Body of pancreas (tissue), 4 donors: ENCODE data around the gene LY6G6D.

Experiments used
- POLR2A ChIP-seq, 3 donors: fragments of 450-650 bp; IDR thresholded peaks; one replicate each; pipeline ENCODE4 v1.6.1; 2016; ENCODE audit warnings: antibody characterized with exemption in 3 of 3, mild to moderate bottlenecking in 2 of 3
- TF ChIP-seq, protein P1 (sequence below), 7 experiments: fragments of 450-650 bp in 4 of 7; fragments of 200-600 bp in 3 of 7; sonication (generic) in 3 of 7; IDR thresholded peaks; one replicate each; pipeline ENCODE4 v1.5.1; 2016 to 2019; ENCODE audit warnings: antibody characterized with exemption in 7 of 7

DNA sequence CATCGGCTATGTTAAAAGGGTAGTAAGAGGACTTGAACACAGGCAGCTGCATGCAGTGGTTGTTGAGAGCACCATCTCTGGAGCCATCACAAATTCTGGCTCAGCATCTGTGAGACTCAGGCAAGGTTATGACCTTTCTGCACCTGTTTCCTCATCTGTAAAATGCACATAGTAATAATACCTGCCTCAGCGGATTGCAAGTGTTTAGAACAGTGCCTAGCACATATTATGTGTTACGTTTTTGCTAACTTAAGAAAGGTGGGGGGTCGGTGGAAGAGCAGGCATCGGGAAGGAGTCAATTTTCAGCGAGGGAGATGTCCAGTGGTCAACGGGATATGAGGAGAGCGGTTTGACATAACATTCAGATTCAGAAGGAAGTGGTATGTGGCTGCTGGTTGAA lies 37.2 kb upstream of the LY6G6D start:
- no peak for TF ChIP-seq POLR2A (IDR thresholded peaks at IDR 0.05)
- TF ChIP-seq, protein P1, sequence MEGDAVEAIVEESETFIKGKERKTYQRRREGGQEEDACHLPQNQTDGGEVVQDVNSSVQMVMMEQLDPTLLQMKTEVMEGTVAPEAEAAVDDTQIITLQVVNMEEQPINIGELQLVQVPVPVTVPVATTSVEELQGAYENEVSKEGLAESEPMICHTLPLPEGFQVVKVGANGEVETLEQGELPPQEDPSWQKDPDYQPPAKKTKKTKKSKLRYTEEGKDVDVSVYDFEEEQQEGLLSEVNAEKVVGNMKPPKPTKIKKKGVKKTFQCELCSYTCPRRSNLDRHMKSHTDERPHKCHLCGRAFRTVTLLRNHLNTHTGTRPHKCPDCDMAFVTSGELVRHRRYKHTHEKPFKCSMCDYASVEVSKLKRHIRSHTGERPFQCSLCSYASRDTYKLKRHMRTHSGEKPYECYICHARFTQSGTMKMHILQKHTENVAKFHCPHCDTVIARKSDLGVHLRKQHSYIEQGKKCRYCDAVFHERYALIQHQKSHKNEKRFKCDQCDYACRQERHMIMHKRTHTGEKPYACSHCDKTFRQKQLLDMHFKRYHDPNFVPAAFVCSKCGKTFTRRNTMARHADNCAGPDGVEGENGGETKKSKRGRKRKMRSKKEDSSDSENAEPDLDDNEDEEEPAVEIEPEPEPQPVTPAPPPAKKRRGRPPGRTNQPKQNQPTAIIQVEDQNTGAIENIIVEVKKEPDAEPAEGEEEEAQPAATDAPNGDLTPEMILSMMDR (IDR thresholded peaks at IDR 0.05), result no peak
